Motor neuron (in vitro differentiated cells): ENCODE data around the gene ZNF835. TPM values are rescaled to one million over a fixed set of nuclear protein-coding genes. Genes with fewer than 3 reads are reported as not detected.
"Not testable (repeated sequence)": the region's sequence is repeated elsewhere in the genome, so short reads cannot be mapped to it uniquely, and the experiment has no call there.

ENCODE experiments used
- ATAC-seq, 8 experiments: fragments of 200-7000 bp; cut with Tn5 transposase; replicated peaks in 6 of 8; 2 replicates each; pipeline ENCODE4 v1.8.0; 2021; ENCODE audit warnings: mild to moderate bottlenecking in 8 of 8, moderate library complexity in 8 of 8
- H3K27ac ChIP-seq, 2 donors: fragments of 250-450 bp; sonication (Bioruptor Pico); 2 replicates each; pipeline ENCODE4 v1.9.0; 2021; ENCODE audit warnings: antibody characterized with exemption in 2 of 2, mild to moderate bottlenecking in 2 of 2, moderate library complexity in 1 of 2
- H3K4me1 ChIP-seq, 2 donors: fragments of 250-450 bp; sonication (Bioruptor Pico); replicated peaks in 1 of 2; 2 replicates each; pipeline ENCODE4 v1.6.1; 2021; ENCODE audit warnings: antibody characterized with exemption in 2 of 2, mild to moderate bottlenecking in 2 of 2, moderate library complexity in 1 of 2
- H3K4me3 ChIP-seq, 5 donors: fragments of 250-450 bp; sonication (Bioruptor Pico); 2 replicates each; pipeline ENCODE4 v1.9.0; 2021; ENCODE audit warnings: antibody characterized with exemption in 5 of 5, mild to moderate bottlenecking in 5 of 5, moderate library complexity in 4 of 5
- WGBS, 10 experiments: fragments of 450-650 bp; shearing (Covaris generic); methylation state at CpG; one replicate each; pipeline ENCODE4 v1.0.0; 2022; 5-methylcytosine and 5-hydroxymethylcytosine counted together
- in situ Hi-C, 9 experiments: fragments of 400-800 bp; cut with MboI; loops; one replicate each; pipeline ENCODE4 v1.15.0; 2021; ENCODE audit warnings: low sequenced_read_pairs in 9 of 9, low pct_unique_long_range_greater_than_20kb in 2 of 9; ENCODE audit not compliant: unreplicated experiment in 9 of 9
- total RNA-seq, 8 experiments: library from RNA; unstranded; fragments of 300-600 nt; gene quantifications; 2 replicates each; pipeline versions ENCODE4 v1.2.3 to v1.2.4, GENCODE V29; 2022

Gene ZNF835
- total RNA-seq, 8 experiments from 2014 or later, result 0.05 to 4.8 (median 0.23) TPM; not detected in 2

DNA sequence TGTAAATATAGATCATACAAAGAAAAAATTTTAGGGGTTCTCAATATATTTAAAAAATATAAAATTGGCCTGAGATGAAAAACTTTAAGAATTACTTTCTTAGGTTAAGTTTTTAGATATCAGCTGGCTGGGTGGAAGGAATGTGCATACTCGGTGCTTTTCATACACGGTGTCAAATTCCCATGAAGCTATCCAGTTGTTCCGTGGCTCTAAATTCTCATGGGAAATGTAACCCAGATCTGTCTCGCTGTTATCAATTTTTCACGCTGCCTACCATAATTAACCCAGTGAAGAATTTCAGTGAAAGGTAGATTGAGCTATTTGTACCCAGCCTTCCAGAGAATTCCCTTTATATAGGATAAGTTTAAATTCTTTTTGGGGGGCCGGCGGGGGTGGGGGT, 11.6 kb upstream of the ZNF835 start:
- no peak for ATAC-seq
- in situ Hi-C loops, result no loop called here
- Histone ChIP-seq H3K27ac (no peak overlapping the region), H3K4me1 (no peaks in the 10 kb centered on the region), H3K4me3 (no peak overlapping the region)
- WGBS, 10 experiments, result 0 to 82% (median 28%) methylated on average over 3 to 5 of the region's 7 CpGs; no CpG with 5 or more reads in 2 of the 10 experiments

- Histone ChIP-seq H3K27ac (no peak overlapping the region), H3K4me1 (no peaks in the 10 kb centered on the region), H3K4me3 (no peak overlapping the region)
- WGBS, 10 experiments, result 22 to 92% (median 63%) methylated on average over 1 to 7 of the region's 8 CpGs; no CpG with 5 or more reads in 2 of the 10 experiments
- in situ Hi-C loops, result no loop called here
- ATAC-seq, result no peak
Measured at GRCh38 chr19:56681702-56682101, 10.1 kb upstream of the ZNF835 start.

GRCh38 chr19:56678205-56678604, 6.6 kb upstream of the ZNF835 start:
- in situ Hi-C loops, result no loop called here
- Histone ChIP-seq H3K4me1 (no peaks in the 10 kb centered on the region), H3K27ac (no peak overlapping the region), H3K4me3 (no peak overlapping the region)
- ATAC-seq, result no peak
- 0 to 78% (median 51%) methylated on average over 1 to 7 of the region's 8 CpGs; no CpG with 5 or more reads in 2 of the 10 experiments for WGBS, 10 experiments

DNA sequence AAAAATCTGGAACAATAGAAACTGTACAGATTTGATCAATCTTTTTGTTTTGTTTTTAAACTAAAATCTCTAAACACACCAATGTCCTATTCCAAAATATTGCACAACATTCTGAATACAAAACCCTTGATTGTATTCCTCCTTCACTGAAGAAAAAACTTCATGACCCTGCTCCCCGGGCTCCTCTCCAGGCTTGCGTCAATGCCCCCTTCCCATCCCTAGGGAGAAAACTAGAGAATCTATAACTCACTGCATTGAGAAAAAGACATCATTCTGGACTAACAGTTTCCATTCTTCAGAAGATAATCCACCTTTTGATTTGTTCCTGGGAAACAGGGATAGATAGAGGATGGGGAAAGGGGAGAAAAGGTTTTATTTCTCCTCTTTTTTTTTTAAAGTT, 1.1 kb upstream of the ZNF835 start:
- in situ Hi-C loops, H3K4me3 ChIP-seq, H3K4me1 ChIP-seq, ATAC-seq, H3K27ac ChIP-seq: not testable (repeated sequence)
- 50 to 100% (median 70%) methylated on average over 1 to 2 of the region's 2 CpGs; no CpG with 5 or more reads in 3 of the 10 experiments for WGBS, 10 experiments

DNA sequence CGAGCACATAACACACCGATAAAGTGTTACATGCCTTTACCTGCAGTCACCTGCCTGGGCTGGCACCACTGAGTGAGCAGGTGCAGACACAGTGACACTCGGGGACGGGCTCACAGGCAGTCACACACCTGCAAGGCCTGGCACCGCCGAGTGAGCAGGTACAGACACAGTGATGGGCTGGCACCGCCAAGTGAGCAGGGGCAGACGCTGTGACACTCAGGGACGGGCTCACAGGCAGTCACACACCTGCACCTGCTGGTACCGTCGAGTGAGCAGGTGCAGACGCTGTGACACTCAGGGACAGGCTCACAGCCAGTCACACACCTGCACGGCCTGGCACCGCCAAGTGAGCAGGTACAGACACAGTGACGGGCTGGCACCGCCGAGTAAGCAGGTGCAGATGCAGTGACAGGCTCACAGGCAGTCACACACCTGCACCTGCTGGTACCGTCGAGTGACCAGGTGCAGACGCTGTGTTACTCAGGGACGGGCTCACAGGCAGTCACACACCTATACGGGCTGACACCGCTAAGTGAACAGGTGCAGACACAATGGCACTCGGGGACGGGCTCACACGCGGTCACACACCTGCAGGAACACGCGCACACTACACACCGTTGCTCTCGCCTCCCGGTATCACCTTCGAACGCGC, 470 bp downstream of the ZNF835 start:
- WGBS, 10 experiments, result 20 to 90% (median 60%) methylated on average over 1 to 2 of the region's 35 CpGs; no CpG with 5 or more reads in 7 of the 10 experiments
- Histone ChIP-seq H3K4me1 (no peaks in the 10 kb centered on the region), H3K4me3 (peak overlapping the region in 3 of 5 donors; percentile 26 to 56 (median 45)), H3K27ac (no peak overlapping the region)
- in situ Hi-C loops, result no loop called here
- peak in 1 of 8 experiments; percentile 55 for ATAC-seq

DNA sequence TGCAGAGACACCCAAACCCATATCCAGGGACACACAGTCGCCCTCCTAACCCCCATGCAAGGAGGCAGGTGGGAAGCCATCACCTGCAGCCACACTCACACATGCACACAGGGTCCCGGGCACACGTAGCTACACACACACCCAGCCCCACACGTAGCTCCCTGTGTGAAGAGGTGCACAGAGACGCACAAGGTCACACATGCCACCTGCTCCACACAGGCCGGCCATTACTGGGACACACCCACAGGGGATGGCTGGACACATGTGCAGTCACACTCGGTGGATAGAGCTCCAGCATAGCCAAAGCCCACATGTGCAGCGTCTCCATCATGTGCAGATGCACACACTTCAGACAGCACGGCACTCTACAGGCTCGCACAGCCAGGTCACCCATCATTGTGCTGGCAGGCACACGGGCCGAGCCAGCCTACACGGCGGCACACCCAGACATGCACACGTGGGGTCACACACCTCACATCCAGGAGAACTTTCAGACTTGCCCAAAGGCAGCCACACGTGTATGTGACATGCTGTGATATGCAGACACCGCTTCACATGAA, 1.1 kb downstream of the ZNF835 start:
- in situ Hi-C loops, result no loop called here
- Histone ChIP-seq H3K27ac (no peak overlapping the region), H3K4me1 (no peaks in the 10 kb centered on the region), H3K4me3 (peak overlapping the region in 2 of 5 donors; percentile 45 to 56)
- ATAC-seq, result no peak
- WGBS, 10 experiments, result 43 to 58% (median 50%) methylated on average over 2 to 8 of the region's 17 CpGs; no CpG with 5 or more reads in 7 of the 10 experiments

- Histone ChIP-seq H3K4me3 (no peak overlapping the region), H3K27ac (no peak overlapping the region), H3K4me1 (no peaks in the 10 kb centered on the region)
- no peak for ATAC-seq
- WGBS, 10 experiments, result 20 to 69% (median 20%) methylated on average over 1 to 2 of the region's 9 CpGs; no CpG with 5 or more reads in 7 of the 10 experiments
- in situ Hi-C loops, result no loop called here
Measured at GRCh38 chr19:56668676-56669075, 2.9 kb downstream of the ZNF835 start.

- no peak overlapping the region for H3K27ac ChIP-seq
- H3K4me3 ChIP-seq, result no peak overlapping the region
- no peaks in the 10 kb centered on the region for H3K4me1 ChIP-seq
- 0 to 71% (median 19%) methylated on average over 1 to 3 of the region's 6 CpGs; no CpG with 5 or more reads in 2 of the 10 experiments for WGBS, 10 experiments
- ATAC-seq, result no peak
- in situ Hi-C loops, result no loop called here
Measured at GRCh38 chr19:56667311-56667870, 4.2 kb downstream of the ZNF835 start.

DNA sequence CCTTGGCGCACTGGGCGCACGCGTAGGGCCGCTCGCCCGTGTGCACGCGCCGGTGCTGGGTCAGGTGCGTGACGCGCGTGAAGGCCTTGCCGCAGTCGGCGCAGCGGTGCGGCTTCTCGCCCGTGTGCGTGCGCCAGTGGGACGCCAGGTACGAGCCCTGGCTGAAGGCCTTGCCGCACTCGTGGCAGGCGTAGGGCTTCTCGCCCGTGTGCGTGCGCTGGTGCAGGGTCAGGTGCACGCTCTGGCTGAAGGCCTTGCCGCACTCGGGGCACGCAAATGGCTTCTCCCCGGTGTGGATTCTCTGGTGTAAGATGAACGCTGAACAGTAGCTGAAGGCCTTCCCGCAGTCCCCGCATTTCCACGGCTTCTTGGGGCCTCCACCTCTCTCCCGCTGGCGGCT, 7.0 kb downstream of the ZNF835 start:
- 85 to 100% (median 100%) methylated on average over 1 to 6 of the region's 43 CpGs; no CpG with 5 or more reads in 6 of the 10 experiments for WGBS, 10 experiments
- Histone ChIP-seq H3K4me3 (no peak overlapping the region), H3K27ac (no peak overlapping the region), H3K4me1 (no peaks in the 10 kb centered on the region)
- ATAC-seq, result no peak
- in situ Hi-C loops, result no loop called here

DNA sequence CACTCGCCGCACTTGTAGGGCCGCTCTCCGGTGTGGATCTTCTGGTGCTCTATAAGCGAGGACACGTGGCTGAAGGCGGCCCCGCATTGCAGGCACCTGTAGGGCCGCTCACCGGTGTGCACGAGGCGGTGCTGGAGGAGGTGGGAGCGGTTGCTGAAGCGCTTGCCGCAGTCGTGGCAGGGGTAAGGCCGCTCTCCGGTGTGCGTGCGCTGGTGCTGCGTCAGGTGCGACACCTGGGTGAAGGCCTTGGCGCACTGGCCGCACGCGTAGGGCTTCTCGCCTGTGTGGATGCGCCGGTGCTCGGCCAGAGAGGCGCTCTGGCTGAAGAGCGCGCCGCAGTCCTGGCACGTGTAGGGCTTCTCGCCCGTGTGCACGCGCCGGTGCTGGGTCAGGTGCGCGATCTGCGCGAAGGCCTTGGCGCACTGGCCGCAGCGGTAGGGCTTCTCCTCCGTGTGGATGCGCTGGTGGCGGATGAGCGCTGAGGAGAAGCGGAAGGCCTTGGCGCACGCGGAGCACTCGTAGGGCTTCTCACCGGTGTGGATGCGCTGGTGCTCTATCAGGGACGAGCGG, 7.5 kb downstream of the ZNF835 start:
- H3K27ac ChIP-seq, result no peak overlapping the region
- no peak for ATAC-seq
- in situ Hi-C loops, result no loop called here
- no peak overlapping the region for H3K4me3 ChIP-seq
- 84 to 100% (median 92%) methylated on average over 2 to 15 of the region's 60 CpGs; no CpG with 5 or more reads in 6 of the 10 experiments for WGBS, 10 experiments
- no peaks in the 10 kb centered on the region for H3K4me1 ChIP-seq

DNA sequence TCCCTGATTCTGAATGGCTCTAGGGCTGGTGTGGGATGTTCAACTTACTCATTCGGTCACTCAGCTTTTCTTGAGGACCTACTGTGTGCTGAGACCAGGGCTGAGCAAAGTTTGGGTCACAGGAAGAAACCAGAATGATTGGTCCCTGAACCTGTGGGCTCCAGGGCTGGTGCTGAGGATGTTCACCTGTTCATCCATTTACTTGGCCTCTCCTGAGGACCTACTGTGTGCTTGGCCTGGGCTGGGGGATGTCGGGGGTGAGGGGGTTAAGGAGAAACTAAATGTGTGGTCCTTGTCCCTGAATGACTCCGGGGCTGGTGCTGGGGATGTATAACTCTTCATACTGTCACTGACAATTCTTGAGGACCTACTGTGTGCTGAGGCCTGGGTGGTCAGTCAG, 10.3 kb downstream of the ZNF835 start:
- no peak overlapping the region for H3K27ac ChIP-seq
- H3K4me1 ChIP-seq, result no peaks in the 10 kb centered on the region
- 53 to 100% (median 90%) methylated on average over 1 to 3 of the region's 3 CpGs; no CpG with 5 or more reads in 6 of the 10 experiments for WGBS, 10 experiments
- no peak for ATAC-seq
- no peak overlapping the region for H3K4me3 ChIP-seq
- in situ Hi-C loops, result no loop called here

GRCh38 chr19:56660381-56661107, 11.0 kb downstream of the ZNF835 start:
- 13 to 83% (median 54%) methylated on average over 2 to 26 of the region's 32 CpGs; no CpG with 5 or more reads in 3 of the 10 experiments for WGBS, 10 experiments
- H3K27ac ChIP-seq, result no peak overlapping the region
- no peak for ATAC-seq
- H3K4me3 ChIP-seq, result no peak overlapping the region
- H3K4me1 ChIP-seq, result no peaks in the 10 kb centered on the region
- in situ Hi-C loops, result no loop called here

DNA sequence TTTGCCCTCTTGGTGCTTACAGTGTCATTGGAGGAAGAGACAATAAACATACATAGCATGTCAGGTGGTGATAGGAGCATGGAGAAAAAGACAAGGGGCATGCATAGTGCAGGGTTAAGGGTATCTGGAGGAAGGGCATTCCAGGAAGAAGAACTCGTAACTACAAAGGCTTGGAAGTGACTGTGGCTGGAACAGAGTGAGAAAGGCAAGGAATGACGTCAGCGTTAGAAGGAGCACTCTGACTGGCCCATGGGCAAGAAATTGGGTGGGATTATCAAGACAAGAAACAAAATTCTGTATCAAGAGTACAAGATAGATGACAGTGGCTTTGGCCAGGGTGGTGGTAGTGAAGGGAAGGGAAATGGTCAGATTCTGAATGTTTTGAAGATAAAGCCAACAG, 17.4 kb downstream of the ZNF835 start:
- no peak for ATAC-seq
- Histone ChIP-seq H3K27ac (no peak overlapping the region), H3K4me3 (no peak overlapping the region), H3K4me1 (no peaks in the 10 kb centered on the region)
- WGBS, 10 experiments, result 0 to 92% (median 27%) methylated on average over 1 to 3 of the region's 3 CpGs
- in situ Hi-C loops, result no loop called here
